Glutamatergic neuron (in vitro differentiated cells): Measurements from ENCODE around the gene ZNF423. TPM values are rescaled to one million over a fixed set of nuclear protein-coding genes. Genes with fewer than 3 reads are reported as not detected.

Source experiments
- DNase-seq: peaks from one replicate; pipeline ENCODE4 v3.0.0; 2022
- H3K27ac Mint-ChIP-seq: one replicate; pipeline ENCODE4 v1.8.0; 2020; ENCODE audit warnings: mild to moderate bottlenecking, mixed read lengths, inconsistent platforms; ENCODE audit not compliant: unreplicated experiment
- H3K27me3 Mint-ChIP-seq: one replicate; pipeline ENCODE4 v1.8.0; 2020; ENCODE audit warnings: mild to moderate bottlenecking, moderate library complexity, mixed read lengths, inconsistent platforms; ENCODE audit not compliant: unreplicated experiment
- H3K36me3 Mint-ChIP-seq: one replicate; pipeline ENCODE4 v1.8.0; 2020; ENCODE audit warnings: mild to moderate bottlenecking, mixed read lengths, inconsistent platforms; ENCODE audit not compliant: unreplicated experiment
- H3K4me1 Mint-ChIP-seq: one replicate; pipeline ENCODE4 v1.8.0; 2020; ENCODE audit warnings: mild to moderate bottlenecking, low read depth, mixed read lengths, inconsistent platforms; ENCODE audit not compliant: unreplicated experiment
- H3K4me3 Mint-ChIP-seq: one replicate; pipeline ENCODE4 v1.8.0; 2020; ENCODE audit warnings: mild to moderate bottlenecking, mixed read lengths, inconsistent platforms; ENCODE audit not compliant: unreplicated experiment
- H3K9me3 Mint-ChIP-seq: one replicate; pipeline ENCODE4 v1.8.0; 2020; ENCODE audit warnings: mild to moderate bottlenecking, moderate library complexity, mixed read lengths, inconsistent platforms; ENCODE audit not compliant: unreplicated experiment
- total RNA-seq: library from RNA; stranded (reverse); fragmentation: NEBNext Ultra II Directional; extraction: Animal tissue kit (Norgen Biotek cat#: 25700); gene quantifications from one replicate; pipeline ENCODE4 v1.2.1, GENCODE V29; 2021; ENCODE audit not compliant: unreplicated experiment
- TF ChIP-seq, protein P1 (sequence below): fragments of 200-600 bp; sonication (generic); IDR thresholded peaks from one replicate; pipeline ENCODE4 v1.5.0; 2021; ENCODE audit not compliant: partially characterized antibody, unreplicated experiment

The ZNF423 gene
- total RNA-seq, 1 donor from 2014 or later, result 149 TPM

- Mint-ChIP-seq H3K9me3 (peaks cover 8% of the 10 kb centered on the region), H3K27me3 (peaks cover 6% of the 10 kb centered on the region), H3K4me1 (peaks cover 13% of the 10 kb centered on the region), H3K36me3 (no peaks in the 10 kb centered on the region), H3K4me3 (no peak overlapping the region), H3K27ac (no peak overlapping the region)
- TF ChIP-seq, protein P1, sequence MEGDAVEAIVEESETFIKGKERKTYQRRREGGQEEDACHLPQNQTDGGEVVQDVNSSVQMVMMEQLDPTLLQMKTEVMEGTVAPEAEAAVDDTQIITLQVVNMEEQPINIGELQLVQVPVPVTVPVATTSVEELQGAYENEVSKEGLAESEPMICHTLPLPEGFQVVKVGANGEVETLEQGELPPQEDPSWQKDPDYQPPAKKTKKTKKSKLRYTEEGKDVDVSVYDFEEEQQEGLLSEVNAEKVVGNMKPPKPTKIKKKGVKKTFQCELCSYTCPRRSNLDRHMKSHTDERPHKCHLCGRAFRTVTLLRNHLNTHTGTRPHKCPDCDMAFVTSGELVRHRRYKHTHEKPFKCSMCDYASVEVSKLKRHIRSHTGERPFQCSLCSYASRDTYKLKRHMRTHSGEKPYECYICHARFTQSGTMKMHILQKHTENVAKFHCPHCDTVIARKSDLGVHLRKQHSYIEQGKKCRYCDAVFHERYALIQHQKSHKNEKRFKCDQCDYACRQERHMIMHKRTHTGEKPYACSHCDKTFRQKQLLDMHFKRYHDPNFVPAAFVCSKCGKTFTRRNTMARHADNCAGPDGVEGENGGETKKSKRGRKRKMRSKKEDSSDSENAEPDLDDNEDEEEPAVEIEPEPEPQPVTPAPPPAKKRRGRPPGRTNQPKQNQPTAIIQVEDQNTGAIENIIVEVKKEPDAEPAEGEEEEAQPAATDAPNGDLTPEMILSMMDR, result no peak
- DNase-seq, result no peak
Observed at GRCh38 chr16:49466881-49467280, 389.0 kb downstream of the ZNF423 start.

GRCh38 chr16:49466529-49466831, 389.4 kb downstream of the ZNF423 start:
- Mint-ChIP-seq H3K27me3 (peaks cover 6% of the 10 kb centered on the region), H3K4me3 (no peak overlapping the region), H3K36me3 (no peaks in the 10 kb centered on the region), H3K4me1 (peaks cover 13% of the 10 kb centered on the region), H3K27ac (no peak overlapping the region), H3K9me3 (peaks cover 8% of the 10 kb centered on the region)
- no peak for DNase-seq
- TF ChIP-seq, protein P1, result no peak

DNA sequence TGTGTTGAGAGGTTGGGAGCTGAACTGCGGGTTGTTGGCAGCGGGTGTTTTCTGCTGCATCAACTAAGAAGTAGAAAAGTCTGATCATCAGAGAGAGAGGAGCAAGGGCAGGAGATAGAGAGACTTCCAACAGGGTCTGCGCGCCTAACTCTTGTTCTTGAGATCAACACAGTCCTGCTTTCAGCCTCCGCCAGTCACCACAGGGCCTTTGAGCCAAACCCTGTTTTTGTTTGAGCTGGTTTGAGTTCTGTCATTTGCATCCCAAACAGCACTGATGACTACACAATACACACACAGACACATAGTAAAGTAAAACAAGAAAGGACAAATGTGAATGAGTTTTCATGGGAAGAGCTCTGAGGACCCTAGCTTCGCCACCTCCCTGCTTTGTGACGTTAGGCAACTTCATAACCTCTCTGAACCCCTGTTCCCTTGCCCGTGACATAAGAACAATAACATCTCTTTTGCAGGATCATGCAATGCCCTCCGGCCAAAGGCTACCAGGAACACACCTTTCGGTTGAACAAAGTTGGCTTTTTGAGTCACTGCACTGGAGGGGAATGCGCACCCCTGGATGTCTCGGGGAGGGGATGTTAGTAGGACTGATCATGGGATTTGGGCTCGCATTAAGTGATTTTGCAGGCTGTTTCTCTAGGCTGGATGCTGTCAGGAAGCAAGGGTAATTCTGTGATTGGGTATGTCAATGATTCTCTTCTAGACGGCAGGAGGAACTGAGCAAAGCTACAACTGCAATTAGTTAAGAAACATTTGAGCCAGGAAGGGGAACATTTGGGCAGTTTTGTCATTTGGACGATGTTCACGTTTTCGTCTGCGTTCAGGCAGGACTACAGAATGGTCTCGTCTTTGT, 390.0 kb downstream of the ZNF423 start:
- Mint-ChIP-seq H3K36me3 (no peaks in the 10 kb centered on the region), H3K27me3 (peaks cover 6% of the 10 kb centered on the region)

GRCh38 chr16:49464877-49465504, 390.9 kb downstream of the ZNF423 start:
- H3K36me3 Mint-ChIP-seq, result no peaks in the 10 kb centered on the region
- TF ChIP-seq, protein P1, result peak; percentile 89
- peaks cover 5% of the 10 kb centered on the region for H3K27me3 Mint-ChIP-seq
- H3K27ac Mint-ChIP-seq, result no peak overlapping the region
- peaks cover 6% of the 10 kb centered on the region for H3K9me3 Mint-ChIP-seq
- H3K4me3 Mint-ChIP-seq, result peak overlapping the region; percentile 34
- peaks cover 15% of the 10 kb centered on the region for H3K4me1 Mint-ChIP-seq
- peak; percentile 40 for DNase-seq

More for the DNA sequence above, 390.0 kb downstream of the ZNF423 start:
- H3K27ac Mint-ChIP-seq, result no peak overlapping the region
- TF ChIP-seq, protein P1, result no peak
- DNase-seq, result no peak
- H3K4me3 Mint-ChIP-seq, result no peak overlapping the region
- H3K9me3 Mint-ChIP-seq, result peaks cover 6% of the 10 kb centered on the region
- H3K4me1 Mint-ChIP-seq, result peaks cover 15% of the 10 kb centered on the region

DNA sequence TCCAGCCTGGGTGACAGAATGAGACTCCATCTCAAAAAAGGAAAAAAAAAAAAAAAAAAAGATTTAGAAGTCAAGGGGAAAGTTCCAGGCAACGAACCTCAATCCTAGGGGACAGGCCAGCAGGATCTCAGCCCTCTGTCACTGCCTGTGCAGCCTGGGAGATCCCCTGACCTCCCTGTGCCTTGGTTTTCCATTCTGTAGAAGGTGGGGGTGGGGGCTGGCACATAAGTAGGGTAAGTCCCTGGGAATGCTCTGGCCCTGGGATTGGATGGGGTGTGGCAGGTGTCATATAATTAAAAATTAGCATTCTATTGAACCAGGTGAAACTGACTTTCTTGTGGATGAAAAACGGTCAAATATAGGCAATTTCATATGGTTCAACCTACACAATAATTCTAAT, 391.8 kb downstream of the ZNF423 start:
- Mint-ChIP-seq H3K36me3 (no peaks in the 10 kb centered on the region), H3K27ac (no peak overlapping the region), H3K4me3 (peak overlapping the region; percentile 34), H3K27me3 (peaks cover 3% of the 10 kb centered on the region), H3K4me1 (peaks cover 14% of the 10 kb centered on the region), H3K9me3 (peaks cover 6% of the 10 kb centered on the region)
- TF ChIP-seq, protein P1, result no peak
- peak; percentile 10 for DNase-seq
